GM12878 (cell line): ENCODE data around the gene CCHCR1. TPM values are rescaled to one million over a fixed set of nuclear protein-coding genes. Genes with fewer than 3 reads are reported as not detected.

ENCODE experiments used
- ATAC-seq: fragments of 200-7000 bp; cut with Tn5 transposase; 3 replicates; pipeline ENCODE4 v1.9.1; 2020; ENCODE audit warnings: mild to moderate bottlenecking, moderate library complexity
- BruUV-seq: library from RNA; stranded (reverse); fragments of 400-500 nt; replicated peaks from 2 replicates; lab custom pipeline; 2021; lab: Mats Ljungman, UMichigan
- CTCF ChIA-PET: fragments of 300-600 bp; sonication (Branson Sonifier 250); formaldehyde crosslinking; extraction: SDS; loops from one replicate; lab custom pipeline; 2021; ENCODE audit warnings: inconsistent platforms; lab: Yijun Ruan, JAX
- POLR2A ChIA-PET: fragments of 350-600 bp; formaldehyde crosslinking; extraction: SDS; loops from one replicate; lab custom pipeline; 2021; ENCODE audit warnings: inconsistent platforms; lab: Charles Lee
- RAD21 ChIA-PET: fragments of 300-600 bp; sonication (Branson Sonifier 250); formaldehyde crosslinking; loops from one replicate; lab custom pipeline; 2023; ENCODE audit warnings: antibody characterized with exemption; ENCODE audit not compliant: unreplicated experiment; lab: Charles Lee
- SMC1A ChIA-PET: fragments of 300-600 bp; sonication (Branson Sonifier 250); formaldehyde crosslinking; loops from one replicate; lab custom pipeline; 2023; ENCODE audit not compliant: unreplicated experiment, uncharacterized antibody; lab: Charles Lee
- DNase-seq: peaks from one replicate; pipeline ENCODE4 v3.0.0-alpha.2; 2011; ENCODE audit warnings: low read depth, low spot score
- FAIRE-seq: peaks from 3 replicates; lab custom pipeline; 2011; peaks lifted over from hg19 to GRCh38; lab: Jason Lieb, UNC
- H2AFZ ChIP-seq: 2 replicates; pipeline ENCODE4 v1.6.0; 2011; ENCODE audit warnings: low read depth, low read length, control low read depth; ENCODE audit not compliant: control insufficient read depth
- H3K27ac ChIP-seq: 2 replicates; pipeline ENCODE4 v1.5.1; 2011; ENCODE audit warnings: control low read depth; ENCODE audit not compliant: control insufficient read depth, insufficient read depth
- H3K27me3 ChIP-seq, 2 experiments: replicated peaks in 1 of 2; 2 replicates each; pipeline versions ENCODE4 v1.6.0 to v1.6.1; 2011; ENCODE audit warnings: low read length in 1 of 2; ENCODE audit not compliant: control insufficient read depth in 2 of 2, insufficient read depth in 2 of 2
- H3K36me3 ChIP-seq, 2 experiments: 2 replicates each; pipeline ENCODE4 v1.5.1; 2011; ENCODE audit warnings: low read length in 1 of 2; ENCODE audit not compliant: control insufficient read depth in 2 of 2, insufficient read depth in 2 of 2
- H3K4me1 ChIP-seq: 2 replicates; pipeline ENCODE4 v1.6.1; 2011; ENCODE audit warnings: mild to moderate bottlenecking, low read length, moderate library complexity, mixed read lengths; ENCODE audit not compliant: control insufficient read depth, insufficient read depth
- H3K4me2 ChIP-seq: 2 replicates; pipeline ENCODE4 v1.6.0; 2011; ENCODE audit warnings: control low read depth; ENCODE audit not compliant: control insufficient read depth, insufficient read depth
- H3K4me3 ChIP-seq: fragments of 200-600 bp; sonication (generic); 2 replicates; pipeline ENCODE4 v1.5.1; 2016
- H3K79me2 ChIP-seq: 2 replicates; pipeline ENCODE4 v1.6.0; 2011; ENCODE audit warnings: low read length; ENCODE audit not compliant: control insufficient read depth, insufficient read depth
- H3K9ac ChIP-seq: 2 replicates; pipeline ENCODE4 v1.8.0; 2011; ENCODE audit warnings: low read length, control low read depth, mixed read lengths; ENCODE audit not compliant: control insufficient read depth, insufficient read depth
- H3K9me3 ChIP-seq: replicated peaks from 3 replicates; pipeline ENCODE4 v1.5.1; 2011; ENCODE audit warnings: mild to moderate bottlenecking, low read length; ENCODE audit not compliant: control insufficient read depth, insufficient read depth
- H4K20me1 ChIP-seq: 2 replicates; pipeline ENCODE4 v1.6.0; 2011; ENCODE audit not compliant: control insufficient read depth, insufficient read depth
- REST ChIP-seq: IDR thresholded peaks from 2 replicates; pipeline ENCODE4 v1.6.1; 2012; ENCODE audit warnings: mild to moderate bottlenecking, low read depth, low read length
- ZNF384 ChIP-seq: IDR thresholded peaks from 2 replicates; pipeline ENCODE4 v1.6.1; 2012; ENCODE audit warnings: low read depth, mild to moderate bottlenecking, low read length, improper control_type of control experiment, borderline replicate concordance
- ZNF592 ChIP-seq: fragments of 450-650 bp; IDR thresholded peaks from 2 replicates; pipeline ENCODE4 v1.6.1; 2017; ENCODE audit warnings: mild to moderate bottlenecking, moderate library complexity
- WGBS: methylation state at CpG from one replicate; pipeline ENCODE4 v1.1.6; 2016; ENCODE audit warnings: low lambda C conversion rate; ENCODE audit not compliant: insufficient replicate concordance, insufficient coverage; ENCODE audit errors: missing lambda C conversion rate; 5-methylcytosine and 5-hydroxymethylcytosine counted together
- in situ Hi-C: fragments of 300-500 bp; cut with MboI; formaldehyde crosslinking; loops from 9 replicates; pipeline ENCODE4 v1.14.3; 2018; ENCODE audit warnings: mixed read lengths
- intact Hi-C: fragments of 100-400 bp; cut with micrococcal nuclease; formaldehyde crosslinking; loops from one replicate; pipeline ENCODE4 v1.14.2; 2022; ENCODE audit not compliant: unreplicated experiment
- polyA plus RNA-seq, 11 experiments: library from polyadenylated mRNA; depleted of rRNA in 4 of 11; unstranded in 6 of 11; stranded (reverse) in 5 of 11; fragments of >200 nt; fragmentation: Nextera tagmentation in 4 of 11; fragmentation: Illumina TruSeq in 1 of 11; extraction: Ambion mirVana in 4 of 11; extraction: Trizol in 1 of 11; gene quantifications; 1 replicate in 1 of 11; 2 replicates in 10 of 11; pipeline versions ENCODE4 v1.2.1 to v1.2.3, GENCODE V29; 2011 to 2016; ENCODE audit warnings: inconsistent platforms in 2 of 11, missing spikeins in 2 of 11, low read depth in 1 of 11
- total RNA-seq, 4 experiments: library from RNA; depleted of rRNA in 3 of 4; stranded (reverse); fragments of >200 nt in 3 of 4; fragmentation: Illumina TruSeq in 1 of 4; extraction: Trizol in 1 of 4; gene quantifications; 2 replicates each; pipeline versions ENCODE4 v1.2.1 to v1.2.3, GENCODE V29; 2013 to 2021

Gene CCHCR1
- total and polyA plus RNA-seq, 10 of the 15 experiments (the other 5 are each of a cell fraction or from before 2014, with no cell fraction given) = 1.0 to 35.2 (median 24.7) TPM

- TF ChIP-seq REST (no peak), ZNF384 (no peak)
Measured at GRCh38 chr6:31096656-31097055, 60.9 kb downstream of the CCHCR1 start (continued).

GRCh38 chr6:31096215-31096614 lies 61.4 kb downstream of the CCHCR1 start:
- BruUV-seq = no TSS peak
- ChIA-PET SMC1A (interaction anchor here (1.2 kb wide), 1 partner anchor 37 kb away, joined by 3 read pairs; no protein-coding TSS in a partner anchor), POLR2A (no interaction called here), CTCF (interaction anchor here (0.6 to 1.8 kb wide), 3 partner anchors 9 to 96 kb away, joined by 4 to 8 read pairs (median 5); no protein-coding TSS in a partner anchor), RAD21 (no interaction called here)
- Histone ChIP-seq H3K4me3 (no peak overlapping the region), H4K20me1 (no peaks in the 10 kb centered on the region), H2AFZ (no peak overlapping the region), H3K27ac (no peak overlapping the region), H3K27me3 (peaks cover 0 to 2% of the 10 kb centered on the region in 2 experiments; a peak in 2 of 4 replicates), H3K36me3 (no peaks in the 10 kb centered on the region), H3K9ac (no peak overlapping the region), H3K79me2 (no peaks in the 10 kb centered on the region), H3K9me3 (no peaks in the 10 kb centered on the region), H3K4me2 (no peak overlapping the region), H3K4me1 (no peaks in the 10 kb centered on the region)
- in situ Hi-C loops (loop anchor here (10.0 kb wide), 1 partner anchor 631 kb away; no protein-coding TSS in a partner anchor), intact Hi-C loops (no loop called here)
- WGBS = 44% methylated on average over 3 of the region's 3 CpGs
- DNase-seq (no peak), ATAC-seq (no peak), FAIRE-seq (no peak)
- no peak for TF ChIP-seq ZNF592
